GM19467 (cell line): ENCODE data around the gene ARPIN.

Source experiments
- ATAC-seq: cut with Tn5 transposase; IDR thresholded peaks from one replicate; pipeline ENCODE4 v1.9.1; 2021; ENCODE audit warnings: mild to moderate bottlenecking, moderate library complexity; ENCODE audit not compliant: unreplicated experiment

ARPIN gene

DNA sequence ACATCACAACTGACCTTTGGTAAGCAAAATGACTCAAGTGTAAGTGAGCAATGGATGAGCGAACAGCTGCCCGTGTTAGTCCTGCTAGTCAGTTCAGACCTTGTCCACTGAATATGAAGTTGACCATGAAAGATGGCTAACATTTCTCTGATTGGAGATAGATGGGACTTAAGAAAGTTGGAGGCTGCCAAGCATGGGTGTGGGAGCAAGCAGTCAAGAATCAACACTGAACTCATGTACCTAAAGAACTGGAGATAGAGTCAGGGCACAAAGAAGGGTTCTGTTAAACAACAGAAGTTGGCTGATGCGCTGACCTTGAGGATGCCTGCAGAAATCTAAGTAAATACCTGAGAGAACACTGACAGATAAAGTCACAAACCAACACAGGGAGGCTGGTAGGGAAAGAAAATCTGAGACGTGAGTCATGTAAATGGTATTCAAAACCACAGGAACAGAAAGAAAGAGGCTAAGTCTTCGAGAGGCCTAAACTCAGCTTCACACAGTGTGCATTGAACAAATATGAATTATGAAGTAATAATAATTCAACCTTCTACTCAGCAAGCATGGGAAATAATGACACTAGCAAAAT, 67.4 kb downstream of the ARPIN start:
- ATAC-seq: no peak
